Nephron progenitor cell (in vitro differentiated cells): ENCODE measurements around the gene HAL.

Experiments used
- DNase-seq: peaks from one replicate; pipeline ENCODE4 v3.0.0; 2021
- H3K27ac Mint-ChIP-seq: 2 replicates; pipeline ENCODE4 v1.8.0; 2021; ENCODE audit warnings: mild to moderate bottlenecking, moderate library complexity, mixed read lengths
- H3K27me3 Mint-ChIP-seq: 2 replicates; pipeline ENCODE4 v1.8.0; 2021; ENCODE audit warnings: mild to moderate bottlenecking, low read depth, mixed read lengths; ENCODE audit not compliant: poor library complexity
- H3K36me3 Mint-ChIP-seq: 2 replicates; pipeline ENCODE4 v1.8.0; 2021; ENCODE audit warnings: low read depth, mixed read lengths
- H3K4me1 Mint-ChIP-seq: 2 replicates; pipeline ENCODE4 v1.8.0; 2021; ENCODE audit warnings: mixed read lengths
- H3K4me3 Mint-ChIP-seq: 2 replicates; pipeline ENCODE4 v1.8.0; 2021; ENCODE audit warnings: mild to moderate bottlenecking, moderate library complexity, mixed read lengths
- H3K9me3 Mint-ChIP-seq: 2 replicates; pipeline ENCODE4 v1.8.0; 2021; ENCODE audit warnings: mild to moderate bottlenecking, moderate library complexity, mixed read lengths
- TF ChIP-seq, protein P1 (sequence below): fragments of 200-600 bp; sonication (generic); IDR thresholded peaks from 2 replicates; pipeline ENCODE4 v1.5.0; 2021; ENCODE audit warnings: antibody characterized with exemption

Gene HAL

DNA sequence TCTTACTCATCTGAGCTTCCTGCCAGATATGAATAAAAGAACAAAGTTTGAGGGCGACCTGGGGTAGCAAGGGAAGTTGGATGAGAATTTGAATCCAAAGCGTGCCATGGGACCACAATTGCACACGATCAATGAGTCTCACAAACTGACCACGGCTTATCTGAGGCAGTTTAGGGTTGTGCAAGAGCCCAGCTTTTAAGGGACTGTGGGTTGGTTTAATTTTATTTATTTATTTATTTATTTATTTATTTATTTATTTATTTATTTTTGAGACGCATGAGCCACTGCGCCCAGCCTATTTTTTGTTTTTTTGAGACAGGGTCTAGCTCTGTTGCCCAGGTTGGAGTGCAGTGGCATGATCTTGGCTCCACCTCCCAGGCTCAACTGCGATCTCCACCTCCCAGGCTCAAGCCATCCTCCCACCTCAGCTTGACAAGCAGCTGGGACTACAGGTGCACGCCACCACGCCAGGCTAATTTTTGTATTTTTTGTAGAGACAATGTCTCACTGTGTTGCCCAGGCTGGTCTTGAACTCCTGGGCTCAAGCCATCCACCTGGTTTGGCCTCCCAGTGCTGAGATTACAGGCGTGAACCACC is 51.9 kb downstream of the HAL start:
- H3K27me3 Mint-ChIP-seq = peaks cover 25% of the 10 kb centered on the region
- H3K4me3 Mint-ChIP-seq = peak overlapping the region; percentile 94
- peaks cover 8% of the 10 kb centered on the region for H3K9me3 Mint-ChIP-seq
- peaks cover 16% of the 10 kb centered on the region for H3K4me1 Mint-ChIP-seq
- DNase-seq = no peak
- H3K36me3 Mint-ChIP-seq = no peaks in the 10 kb centered on the region
- H3K27ac Mint-ChIP-seq = no peak overlapping the region
- TF ChIP-seq, protein P1, sequence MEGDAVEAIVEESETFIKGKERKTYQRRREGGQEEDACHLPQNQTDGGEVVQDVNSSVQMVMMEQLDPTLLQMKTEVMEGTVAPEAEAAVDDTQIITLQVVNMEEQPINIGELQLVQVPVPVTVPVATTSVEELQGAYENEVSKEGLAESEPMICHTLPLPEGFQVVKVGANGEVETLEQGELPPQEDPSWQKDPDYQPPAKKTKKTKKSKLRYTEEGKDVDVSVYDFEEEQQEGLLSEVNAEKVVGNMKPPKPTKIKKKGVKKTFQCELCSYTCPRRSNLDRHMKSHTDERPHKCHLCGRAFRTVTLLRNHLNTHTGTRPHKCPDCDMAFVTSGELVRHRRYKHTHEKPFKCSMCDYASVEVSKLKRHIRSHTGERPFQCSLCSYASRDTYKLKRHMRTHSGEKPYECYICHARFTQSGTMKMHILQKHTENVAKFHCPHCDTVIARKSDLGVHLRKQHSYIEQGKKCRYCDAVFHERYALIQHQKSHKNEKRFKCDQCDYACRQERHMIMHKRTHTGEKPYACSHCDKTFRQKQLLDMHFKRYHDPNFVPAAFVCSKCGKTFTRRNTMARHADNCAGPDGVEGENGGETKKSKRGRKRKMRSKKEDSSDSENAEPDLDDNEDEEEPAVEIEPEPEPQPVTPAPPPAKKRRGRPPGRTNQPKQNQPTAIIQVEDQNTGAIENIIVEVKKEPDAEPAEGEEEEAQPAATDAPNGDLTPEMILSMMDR = no peak

DNA sequence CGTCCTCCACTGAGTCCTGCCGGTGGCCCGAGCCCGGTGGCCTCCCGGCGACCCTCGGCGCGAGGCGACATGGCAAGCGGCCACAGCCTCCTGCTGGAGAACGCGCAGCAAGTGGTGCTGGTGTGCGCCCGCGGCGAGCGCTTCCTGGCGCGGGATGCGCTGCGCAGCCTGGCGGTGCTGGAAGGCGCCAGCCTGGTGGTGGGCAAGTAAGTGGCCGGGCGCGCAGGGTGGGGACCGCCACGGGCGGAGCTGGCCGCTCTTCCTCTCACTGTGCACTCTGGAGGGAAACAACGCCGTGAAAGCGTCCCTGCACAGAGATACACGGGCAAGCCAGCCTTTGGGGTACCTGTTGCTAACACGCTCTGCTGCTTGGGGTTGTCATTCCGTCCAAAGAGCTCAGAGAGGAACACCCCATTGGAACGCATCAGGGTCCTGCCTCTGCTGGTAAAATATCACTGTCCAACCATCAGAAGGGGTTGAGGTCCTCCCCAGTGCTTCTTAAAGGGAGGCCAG is 52.8 kb downstream of the HAL start, which contains the start of gene AMDHD1:
Gene AMDHD1 (plus strand): TSS at position 2 of the 513 bp plus-strand sequence. CDS start 68 bp downstream, at position 70.
- DNase-seq = peak; percentile 77
- Mint-ChIP-seq H3K4me1 (peaks cover 16% of the 10 kb centered on the region), H3K27me3 (peaks cover 24% of the 10 kb centered on the region), H3K9me3 (peaks cover 8% of the 10 kb centered on the region), H3K27ac (peak within 1 kb of the TSS; percentile 8), H3K4me3 (peak within 1 kb of the TSS; percentile 94), H3K36me3 (no peaks in the 10 kb centered on the region)
- TF ChIP-seq, protein P1 = no peak

DNA sequence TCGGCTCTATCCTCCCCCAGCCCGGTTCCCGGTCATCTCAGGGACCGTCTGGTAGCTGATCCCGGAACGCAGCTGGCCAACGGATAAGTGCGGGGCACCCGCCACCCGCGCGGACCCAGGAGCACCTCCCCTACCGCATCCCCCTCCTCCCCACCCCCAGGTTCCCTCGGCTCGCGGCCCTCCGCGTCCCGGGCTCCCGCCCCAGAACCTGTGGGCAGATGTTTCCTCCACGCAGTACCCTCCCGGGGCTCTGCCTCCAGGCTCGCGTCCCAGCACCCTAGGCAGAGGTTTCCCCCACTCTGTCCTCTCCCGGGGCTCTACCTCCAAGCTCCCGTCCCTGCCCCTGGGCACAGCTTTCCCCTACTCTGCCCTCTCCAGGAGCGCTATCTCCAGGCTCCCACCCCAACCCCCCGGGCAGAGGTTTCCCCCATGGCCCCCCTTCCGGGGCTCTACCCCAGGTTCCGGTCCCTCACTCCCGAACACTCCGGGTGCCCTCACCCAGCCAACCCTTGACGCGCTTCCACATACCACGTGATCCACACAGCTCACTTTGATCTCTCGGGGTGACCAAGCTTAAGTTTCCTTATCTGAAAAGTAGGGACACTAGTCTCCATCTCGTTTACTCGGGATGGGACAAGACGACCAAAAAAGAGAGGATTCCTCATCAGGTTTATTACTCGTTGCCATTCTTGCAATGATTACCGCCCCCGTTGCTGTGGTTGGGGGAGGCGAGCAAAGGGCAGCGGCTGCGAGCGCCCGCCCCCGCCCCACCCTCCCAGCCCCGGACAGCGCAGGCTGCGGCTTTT is 53.4 kb downstream of the HAL start, which contains the start of gene CCDC38:
Gene CCDC38 (minus strand): TSS at position 91 of the 806 bp plus-strand sequence. CDS start 6,105 bp downstream, outside the sequence.
- peak within 1 kb of the TSS; percentile 94 for H3K4me3 Mint-ChIP-seq
- peak; percentile 65 for DNase-seq
- no peaks in the 10 kb centered on the region for H3K36me3 Mint-ChIP-seq
- peaks cover 8% of the 10 kb centered on the region for H3K9me3 Mint-ChIP-seq
- peaks cover 24% of the 10 kb centered on the region for H3K27me3 Mint-ChIP-seq
- TF ChIP-seq, protein P1 = no peak
- H3K27ac Mint-ChIP-seq = peak within 1 kb of the TSS; percentile 8
- peaks cover 16% of the 10 kb centered on the region for H3K4me1 Mint-ChIP-seq

DNA sequence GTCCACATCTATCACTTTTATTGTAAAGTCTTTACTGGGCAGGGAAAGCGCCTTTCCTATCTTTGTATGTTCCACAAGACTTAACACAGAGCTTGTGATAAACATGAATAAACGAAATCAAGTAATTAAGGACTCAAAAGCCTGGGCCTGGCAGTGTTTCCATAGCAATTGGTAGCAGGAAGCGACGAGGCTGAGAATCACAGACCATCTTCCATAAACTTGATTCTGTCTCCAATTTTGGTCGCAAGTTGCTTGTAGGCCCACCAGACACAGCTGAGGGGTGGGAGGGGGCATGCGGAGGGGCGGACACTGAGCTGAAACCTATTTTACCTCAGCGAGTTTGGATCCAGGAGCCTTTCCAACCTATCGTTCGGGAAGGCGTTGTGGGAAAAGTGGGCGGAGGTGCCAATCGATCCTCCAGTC is 54.0 kb downstream of the HAL start:
- peaks cover 8% of the 10 kb centered on the region for H3K9me3 Mint-ChIP-seq
- no peak for DNase-seq
- H3K27ac Mint-ChIP-seq = no peak overlapping the region
- H3K4me3 Mint-ChIP-seq = peak overlapping the region; percentile 94
- TF ChIP-seq, protein P1 = no peak
- H3K27me3 Mint-ChIP-seq = peaks cover 24% of the 10 kb centered on the region
- H3K36me3 Mint-ChIP-seq = no peaks in the 10 kb centered on the region
- peaks cover 16% of the 10 kb centered on the region for H3K4me1 Mint-ChIP-seq

DNA sequence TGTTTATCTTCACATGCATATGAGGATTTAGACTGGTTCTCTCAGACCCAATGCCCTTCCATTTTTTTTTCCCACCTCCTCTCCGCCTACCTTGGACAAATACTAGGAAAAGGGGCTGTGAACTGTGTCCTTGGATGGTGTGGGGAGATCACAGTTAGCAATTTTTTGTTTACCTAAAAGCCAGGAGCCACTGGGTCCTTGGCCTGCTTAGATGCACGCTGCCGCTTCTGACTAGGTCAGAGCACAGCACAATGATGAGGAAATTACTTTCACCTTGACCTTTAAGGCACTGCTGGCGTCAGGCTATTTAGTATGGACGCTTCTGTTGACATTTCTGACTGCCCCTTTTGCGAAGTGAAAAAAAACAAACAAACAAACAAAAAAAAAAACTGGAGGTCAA is 55.6 kb downstream of the HAL start:
- H3K36me3 Mint-ChIP-seq = no peaks in the 10 kb centered on the region
- DNase-seq = no peak
- peaks cover 16% of the 10 kb centered on the region for H3K4me1 Mint-ChIP-seq
- H3K27me3 Mint-ChIP-seq = peaks cover 16% of the 10 kb centered on the region
- no peaks in the 10 kb centered on the region for H3K9me3 Mint-ChIP-seq
- H3K27ac Mint-ChIP-seq = no peak overlapping the region
- peak overlapping the region; percentile 10 for H3K4me3 Mint-ChIP-seq
- TF ChIP-seq, protein P1 = no peak
